Osteoblast (primary cell): ENCODE data around the gene BRPF3. TPM values are rescaled to one million over a fixed set of nuclear protein-coding genes. Genes with fewer than 3 reads are reported as not detected.
"Not testable (repeated sequence)": the region's sequence is repeated elsewhere in the genome, so short reads cannot be mapped to it uniquely, and the experiment has no call there.

Experiments
- DNase-seq: peaks from one replicate; pipeline ENCODE4 v3.0.0; 2011; ENCODE audit warnings: low spot score, mixed read lengths; ENCODE audit not compliant: insufficient read length; ENCODE audit errors: missing footprints
- H2AFZ ChIP-seq: 2 replicates; pipeline ENCODE4 v1.6.0; 2011; ENCODE audit warnings: mild to moderate bottlenecking, low read length
- H3K27ac ChIP-seq: 2 replicates; pipeline ENCODE4 v1.5.1; 2011; ENCODE audit warnings: mild to moderate bottlenecking, low read depth, low read length, moderate library complexity
- H3K27me3 ChIP-seq: 2 replicates; pipeline ENCODE4 v1.6.0; 2012; ENCODE audit warnings: mild to moderate bottlenecking, control low read depth, inconsistent platforms, low read length, moderate library complexity; ENCODE audit not compliant: insufficient read depth
- H3K36me3 ChIP-seq: 2 replicates; pipeline ENCODE4 v1.5.1; 2011; ENCODE audit warnings: mild to moderate bottlenecking, low read length, control low read depth, moderate library complexity; ENCODE audit not compliant: insufficient read depth
- H3K4me1 ChIP-seq: 2 replicates; pipeline ENCODE4 v1.5.1; 2011; ENCODE audit warnings: mild to moderate bottlenecking, low read length, control low read depth, moderate library complexity; ENCODE audit not compliant: insufficient read depth
- H3K4me2 ChIP-seq: 2 replicates; pipeline ENCODE4 v1.6.0; 2011; ENCODE audit warnings: mild to moderate bottlenecking, low read length; ENCODE audit not compliant: insufficient read depth
- H3K4me3 ChIP-seq: fragments of 200-600 bp; sonication (generic); 3 replicates; pipeline ENCODE4 v1.5.1; 2012; ENCODE audit warnings: mild to moderate bottlenecking, low read length, inconsistent platforms; ENCODE audit not compliant: insufficient read depth
- H3K79me2 ChIP-seq: 2 replicates; pipeline ENCODE4 v1.6.0; 2012; ENCODE audit warnings: mild to moderate bottlenecking, low read length, control low read depth, inconsistent platforms; ENCODE audit not compliant: insufficient read depth
- H3K9me3 ChIP-seq: 2 replicates; pipeline ENCODE4 v1.5.1; 2011; ENCODE audit warnings: low read depth, low read length, control low read depth
- H4K20me1 ChIP-seq: 2 replicates; pipeline ENCODE4 v1.6.0; 2012; ENCODE audit warnings: mild to moderate bottlenecking, low read length, control low read depth; ENCODE audit not compliant: insufficient read depth
- total RNA-seq: library from RNA; depleted of rRNA; stranded (reverse); fragments of >200 nt; gene quantifications from 2 replicates; pipeline ENCODE4 v1.2.3, GENCODE V29; 2012
- TF ChIP-seq, protein P1 (sequence below): IDR thresholded peaks from 2 replicates; pipeline ENCODE4 v1.5.1; 2011; ENCODE audit warnings: mild to moderate bottlenecking, low read depth, low read length, moderate library complexity; ENCODE audit errors: extremely low read depth

The BRPF3 gene
- total RNA-seq, 1 donor, result 18.8 TPM

- Histone ChIP-seq H3K79me2 (no peaks in the 10 kb centered on the region), H3K36me3 (peaks cover 88% of the 10 kb centered on the region), H3K27ac (no peak overlapping the region), H3K27me3 (no peaks in the 10 kb centered on the region), H4K20me1 (peaks cover 11% of the 10 kb centered on the region), H3K4me2 (no peak overlapping the region), H3K9me3 (no peaks in the 10 kb centered on the region), H3K4me1 (no peaks in the 10 kb centered on the region), H3K4me3 (no peak overlapping the region), H2AFZ (no peak overlapping the region)
- TF ChIP-seq, protein P1, sequence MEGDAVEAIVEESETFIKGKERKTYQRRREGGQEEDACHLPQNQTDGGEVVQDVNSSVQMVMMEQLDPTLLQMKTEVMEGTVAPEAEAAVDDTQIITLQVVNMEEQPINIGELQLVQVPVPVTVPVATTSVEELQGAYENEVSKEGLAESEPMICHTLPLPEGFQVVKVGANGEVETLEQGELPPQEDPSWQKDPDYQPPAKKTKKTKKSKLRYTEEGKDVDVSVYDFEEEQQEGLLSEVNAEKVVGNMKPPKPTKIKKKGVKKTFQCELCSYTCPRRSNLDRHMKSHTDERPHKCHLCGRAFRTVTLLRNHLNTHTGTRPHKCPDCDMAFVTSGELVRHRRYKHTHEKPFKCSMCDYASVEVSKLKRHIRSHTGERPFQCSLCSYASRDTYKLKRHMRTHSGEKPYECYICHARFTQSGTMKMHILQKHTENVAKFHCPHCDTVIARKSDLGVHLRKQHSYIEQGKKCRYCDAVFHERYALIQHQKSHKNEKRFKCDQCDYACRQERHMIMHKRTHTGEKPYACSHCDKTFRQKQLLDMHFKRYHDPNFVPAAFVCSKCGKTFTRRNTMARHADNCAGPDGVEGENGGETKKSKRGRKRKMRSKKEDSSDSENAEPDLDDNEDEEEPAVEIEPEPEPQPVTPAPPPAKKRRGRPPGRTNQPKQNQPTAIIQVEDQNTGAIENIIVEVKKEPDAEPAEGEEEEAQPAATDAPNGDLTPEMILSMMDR, result no peak
- DNase-seq, result no peak
These were observed 14.5 kb downstream of the BRPF3 start for GRCh38 chr6:36210886-36211595.

GRCh38 chr6:36216559-36216958 lies 20.0 kb downstream of the BRPF3 start:
- Histone ChIP-seq H3K4me2 (no peak overlapping the region), H3K27ac (no peak overlapping the region), H3K9me3 (no peaks in the 10 kb centered on the region), H3K27me3 (no peaks in the 10 kb centered on the region), H4K20me1 (peaks cover 14% of the 10 kb centered on the region), H3K79me2 (no peaks in the 10 kb centered on the region), H3K4me3 (no peak overlapping the region), H2AFZ (no peak overlapping the region), H3K36me3 (peaks cover 73% of the 10 kb centered on the region), H3K4me1 (no peaks in the 10 kb centered on the region)
- no peak for DNase-seq
- TF ChIP-seq, protein P1, result no peak

GRCh38 chr6:36217188-36217587 lies 20.6 kb downstream of the BRPF3 start:
- Histone ChIP-seq H4K20me1 (peaks cover 13% of the 10 kb centered on the region), H3K27ac (no peak overlapping the region), H3K36me3 (peaks cover 73% of the 10 kb centered on the region), H3K79me2 (no peaks in the 10 kb centered on the region), H2AFZ (no peak overlapping the region), H3K4me1 (no peaks in the 10 kb centered on the region), H3K27me3 (no peaks in the 10 kb centered on the region), H3K4me2 (no peak overlapping the region), H3K4me3 (no peak overlapping the region), H3K9me3 (no peaks in the 10 kb centered on the region)
- TF ChIP-seq, protein P1, result no peak
- no peak for DNase-seq

DNA sequence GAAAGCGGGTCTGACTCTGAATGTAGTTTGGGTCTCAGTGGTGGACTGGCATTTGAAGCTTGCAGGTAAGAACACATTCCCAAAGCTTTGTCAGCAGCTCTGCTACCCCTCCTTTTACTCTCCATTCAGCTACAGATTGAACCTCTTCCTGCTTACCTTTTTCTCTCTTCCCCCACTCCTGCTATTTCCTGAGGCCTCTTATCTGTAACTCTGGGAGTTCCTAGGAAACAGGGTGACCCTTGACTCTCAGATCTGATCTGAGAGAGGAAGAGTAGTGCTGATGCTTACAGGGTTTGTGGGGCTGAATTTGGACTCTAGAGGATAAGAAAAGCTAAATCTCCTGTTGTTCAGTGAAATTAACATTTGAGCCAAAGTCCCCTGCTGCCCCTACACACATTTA lies 21.4 kb downstream of the BRPF3 start:
- H3K36me3 ChIP-seq, result peaks cover 76% of the 10 kb centered on the region
- TF ChIP-seq, protein P1, result no peak
- no peaks in the 10 kb centered on the region for H3K9me3 ChIP-seq
- H4K20me1 ChIP-seq, result peaks cover 13% of the 10 kb centered on the region
- H3K79me2 ChIP-seq, result no peaks in the 10 kb centered on the region
- H3K27me3 ChIP-seq, result no peaks in the 10 kb centered on the region
- H2AFZ ChIP-seq, result no peak overlapping the region
- no peak for DNase-seq
- H3K4me2 ChIP-seq, result no peak overlapping the region
- H3K4me3 ChIP-seq, result no peak overlapping the region
- H3K4me1 ChIP-seq, result no peaks in the 10 kb centered on the region
- no peak overlapping the region for H3K27ac ChIP-seq

DNA sequence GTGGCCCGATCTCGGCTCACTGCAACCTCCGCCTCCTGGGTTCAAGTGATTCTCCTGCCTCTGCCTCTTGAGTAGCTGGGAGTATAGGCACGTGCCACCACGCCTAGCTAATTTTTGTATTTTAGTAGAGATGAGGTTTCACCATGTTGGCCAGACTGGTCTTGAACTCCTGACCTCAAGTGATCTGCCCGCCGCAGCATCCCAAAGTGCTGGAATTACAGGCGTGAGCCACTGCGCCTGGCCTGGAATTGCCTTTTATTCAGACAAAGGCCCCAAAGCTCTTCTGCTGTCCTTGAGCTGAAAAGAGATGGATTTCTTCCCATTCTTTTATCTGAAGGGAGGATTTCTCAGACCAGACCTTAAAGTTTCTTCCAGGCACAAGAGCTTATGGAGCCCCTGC lies 22.0 kb downstream of the BRPF3 start:
- Histone ChIP-seq H3K36me3 (peaks cover 80% of the 10 kb centered on the region), H4K20me1 (peaks cover 16% of the 10 kb centered on the region)
- not testable (repeated sequence) for H3K79me2 ChIP-seq, H2AFZ ChIP-seq, H3K4me2 ChIP-seq, H3K9me3 ChIP-seq, H3K4me1 ChIP-seq, H3K4me3 ChIP-seq, H3K27ac ChIP-seq, H3K27me3 ChIP-seq, DNase-seq
